Measurements from ENCODE around the gene TDRD10. TPM values are rescaled to one million over a fixed set of nuclear protein-coding genes. Genes with fewer than 3 reads are reported as not detected.

Gene TDRD10
- total RNA-seq, 1 donor from 2014 or later = not detected

GRCh38 chr1:154493276-154493675, 8.7 kb upstream of the TDRD10 start:
- Mint-ChIP-seq H3K4me3 (ENCODE audit: unreplicated experiment) (no peak overlapping the region), H3K36me3 (ENCODE audit: low read depth, unreplicated experiment) (no peaks in the 10 kb centered on the region), H3K9me3 (ENCODE audit: unreplicated experiment) (no peaks in the 10 kb centered on the region), H3K4me1 (ENCODE audit: low read depth, unreplicated experiment) (peaks cover 10% of the 10 kb centered on the region), H3K27ac (ENCODE audit: unreplicated experiment) (no peak overlapping the region), H3K27me3 (ENCODE audit: low read depth, unreplicated experiment) (peaks cover 34% of the 10 kb centered on the region)
- no peak for DNase-seq (ENCODE audit: low read depth)
- H3K27ac ChIP-seq (ENCODE audit: low read depth, low read length) = no peak overlapping the region
- no peak overlapping the region for H3K4me2 ChIP-seq (ENCODE audit: low read length)
- no peaks in the 10 kb centered on the region for H4K20me1 ChIP-seq (ENCODE audit: insufficient read depth, low read length)
- TF ChIP-seq EZH2 (IDR thresholded peaks at IDR 0.05; ENCODE audit: insufficient read depth, low read length) (no peak), CTCF (IDR thresholded peaks at IDR 0.05; ENCODE audit: insufficient read depth, low read depth, low read length) (no peak)
- FAIRE-seq = no peak
- H2AFZ ChIP-seq (ENCODE audit: low read depth, low read length) = no peak overlapping the region
- H3K4me1 ChIP-seq (ENCODE audit: insufficient read depth, low read length) = no peaks in the 10 kb centered on the region
- peaks cover 66% of the 10 kb centered on the region for H3K27me3 ChIP-seq (ENCODE audit: insufficient read depth, low read length)
- no peak overlapping the region for H3K4me3 ChIP-seq (ENCODE audit: insufficient read depth, low read depth, low read length)
- H3K79me2 ChIP-seq (ENCODE audit: insufficient read depth, low read length) = no peaks in the 10 kb centered on the region
- H3K9ac ChIP-seq (ENCODE audit: low read length) = no peak overlapping the region
- H3K36me3 ChIP-seq (ENCODE audit: insufficient read depth, low read length) = no peaks in the 10 kb centered on the region
- H3K9me3 ChIP-seq (ENCODE audit: insufficient read depth, low read depth, low read length) = no peaks in the 10 kb centered on the region

- Mint-ChIP-seq H3K27ac (ENCODE audit: unreplicated experiment) (no peak overlapping the region), H3K36me3 (ENCODE audit: low read depth, unreplicated experiment) (no peaks in the 10 kb centered on the region), H3K27me3 (ENCODE audit: low read depth, unreplicated experiment) (peaks cover 43% of the 10 kb centered on the region), H3K4me1 (ENCODE audit: low read depth, unreplicated experiment) (peaks cover 7% of the 10 kb centered on the region), H3K4me3 (ENCODE audit: unreplicated experiment) (no peak overlapping the region), H3K9me3 (ENCODE audit: unreplicated experiment) (peaks cover 14% of the 10 kb centered on the region)
- Histone ChIP-seq H3K9ac (ENCODE audit: low read length) (no peak overlapping the region), H3K36me3 (ENCODE audit: insufficient read depth, low read length) (no peaks in the 10 kb centered on the region), H3K4me3 (ENCODE audit: insufficient read depth, low read depth, low read length) (no peak overlapping the region), H3K9me3 (ENCODE audit: insufficient read depth, low read depth, low read length) (peaks cover 12% of the 10 kb centered on the region), H4K20me1 (ENCODE audit: insufficient read depth, low read length) (no peaks in the 10 kb centered on the region), H3K4me1 (ENCODE audit: insufficient read depth, low read length) (no peaks in the 10 kb centered on the region), H3K4me2 (ENCODE audit: low read length) (no peak overlapping the region), H2AFZ (ENCODE audit: low read depth, low read length) (no peak overlapping the region), H3K27me3 (ENCODE audit: insufficient read depth, low read length) (peaks cover 73% of the 10 kb centered on the region), H3K27ac (ENCODE audit: low read depth, low read length) (no peak overlapping the region), H3K79me2 (ENCODE audit: insufficient read depth, low read length) (no peaks in the 10 kb centered on the region)
- no peak for TF ChIP-seq EZH2 (IDR thresholded peaks at IDR 0.05; ENCODE audit: insufficient read depth, low read length)
- TF ChIP-seq CTCF (IDR thresholded peaks at IDR 0.05; ENCODE audit: insufficient read depth, low read depth, low read length) = no peak
- FAIRE-seq = no peak
- no peak for DNase-seq (ENCODE audit: low read depth)
Observed at GRCh38 chr1:154495496-154496273, 6.3 kb upstream of the TDRD10 start.

DNA sequence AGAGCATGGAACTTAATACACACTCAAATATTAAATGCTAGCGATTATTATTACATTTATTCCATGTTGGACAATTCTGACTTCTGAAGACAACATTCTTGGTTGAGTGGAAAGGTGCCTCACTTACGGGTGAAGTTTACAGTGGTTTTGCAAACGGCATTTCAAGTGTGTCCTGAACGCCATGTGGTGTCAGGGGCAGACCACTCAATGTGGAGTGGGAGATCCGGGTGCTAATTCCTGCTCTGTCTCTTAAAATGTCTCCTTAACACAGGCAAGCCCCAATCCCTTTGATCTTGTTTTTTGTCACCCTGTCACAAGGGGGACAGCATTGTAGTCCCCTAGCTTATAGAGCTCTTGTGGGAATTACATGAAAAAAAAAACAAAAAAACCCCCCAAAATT, 5.6 kb upstream of the TDRD10 start:
- Histone ChIP-seq H2AFZ (ENCODE audit: low read depth, low read length) (no peak overlapping the region), H3K36me3 (ENCODE audit: insufficient read depth, low read length) (no peaks in the 10 kb centered on the region), H3K9ac (ENCODE audit: low read length) (no peak overlapping the region), H3K79me2 (ENCODE audit: insufficient read depth, low read length) (no peaks in the 10 kb centered on the region), H3K9me3 (ENCODE audit: insufficient read depth, low read depth, low read length) (peaks cover 12% of the 10 kb centered on the region), H3K4me3 (ENCODE audit: insufficient read depth, low read depth, low read length) (no peak overlapping the region), H3K4me2 (ENCODE audit: low read length) (no peak overlapping the region), H4K20me1 (ENCODE audit: insufficient read depth, low read length) (no peaks in the 10 kb centered on the region), H3K27me3 (ENCODE audit: insufficient read depth, low read length) (peaks cover 73% of the 10 kb centered on the region), H3K27ac (ENCODE audit: low read depth, low read length) (no peak overlapping the region), H3K4me1 (ENCODE audit: insufficient read depth, low read length) (no peaks in the 10 kb centered on the region)
- Mint-ChIP-seq H3K36me3 (ENCODE audit: low read depth, unreplicated experiment) (no peaks in the 10 kb centered on the region), H3K27ac (ENCODE audit: unreplicated experiment) (no peak overlapping the region), H3K9me3 (ENCODE audit: unreplicated experiment) (peaks cover 16% of the 10 kb centered on the region), H3K4me1 (ENCODE audit: low read depth, unreplicated experiment) (peaks cover 7% of the 10 kb centered on the region), H3K4me3 (ENCODE audit: unreplicated experiment) (no peak overlapping the region), H3K27me3 (ENCODE audit: low read depth, unreplicated experiment) (peaks cover 45% of the 10 kb centered on the region)
- no peak for DNase-seq (ENCODE audit: low read depth)
- no peak for FAIRE-seq
- no peak for TF ChIP-seq EZH2 (IDR thresholded peaks at IDR 0.05; ENCODE audit: insufficient read depth, low read length)
- TF ChIP-seq CTCF (IDR thresholded peaks at IDR 0.05; ENCODE audit: insufficient read depth, low read depth, low read length) = no peak

Measured in astrocyte (in vitro differentiated cells and primary cell).